IPS-20b (cell line): ENCODE data around the gene ABCB6.

Experiments
- H3K27ac ChIP-seq: one replicate; pipeline ENCODE4 v1.5.1; 2013; ENCODE audit warnings: low read length
- H3K27me3 ChIP-seq: 2 replicates; pipeline ENCODE4 v1.6.1; 2013; ENCODE audit warnings: mild to moderate bottlenecking, low read length, inconsistent platforms; ENCODE audit not compliant: insufficient read depth
- H3K36me3 ChIP-seq: 2 replicates; pipeline ENCODE4 v1.6.1; 2013; ENCODE audit warnings: low read depth, mild to moderate bottlenecking, inconsistent platforms, low read length, moderate library complexity; ENCODE audit not compliant: insufficient read depth
- H3K4me1 ChIP-seq: 2 replicates; pipeline ENCODE4 v1.6.1; 2013; ENCODE audit warnings: mild to moderate bottlenecking, control low read depth, inconsistent platforms, low read length, moderate library complexity; ENCODE audit not compliant: insufficient read depth
- H3K4me3 ChIP-seq: 2 replicates; pipeline ENCODE4 v1.5.1; 2013; ENCODE audit warnings: mild to moderate bottlenecking, low read length, inconsistent platforms
- H3K9ac ChIP-seq: 2 replicates; pipeline ENCODE4 v1.6.1; 2013; ENCODE audit warnings: low read depth, mild to moderate bottlenecking, inconsistent platforms, low read length, moderate library complexity
- H3K9me3 ChIP-seq: 2 replicates; pipeline ENCODE4 v1.6.1; 2013; ENCODE audit warnings: mild to moderate bottlenecking, low read depth, low read length, inconsistent platforms; ENCODE audit not compliant: insufficient read depth

Gene ABCB6

GRCh38 chr2:219199470-219200211, 19.1 kb downstream of the ABCB6 start:
- Histone ChIP-seq H3K36me3 (no peaks in the 10 kb centered on the region), H3K4me3 (no peak overlapping the region), H3K27me3 (no peaks in the 10 kb centered on the region), H3K4me1 (no peaks in the 10 kb centered on the region), H3K9me3 (no peaks in the 10 kb centered on the region), H3K27ac (no peak overlapping the region), H3K9ac (no peak overlapping the region)

- Histone ChIP-seq H3K4me1 (no peaks in the 10 kb centered on the region), H3K27me3 (no peaks in the 10 kb centered on the region), H3K4me3 (no peak overlapping the region), H3K9me3 (no peaks in the 10 kb centered on the region), H3K9ac (no peak overlapping the region), H3K36me3 (no peaks in the 10 kb centered on the region), H3K27ac (no peak overlapping the region)
Measured at GRCh38 chr2:219198974-219199373, 19.8 kb downstream of the ABCB6 start.

GRCh38 chr2:219197388-219197787, 21.4 kb downstream of the ABCB6 start:
- Histone ChIP-seq H3K27me3 (no peaks in the 10 kb centered on the region), H3K27ac (no peak overlapping the region), H3K9ac (no peak overlapping the region), H3K4me1 (no peaks in the 10 kb centered on the region), H3K9me3 (no peaks in the 10 kb centered on the region), H3K4me3 (no peak overlapping the region), H3K36me3 (no peaks in the 10 kb centered on the region)

GRCh38 chr2:219186754-219187456, 31.9 kb downstream of the ABCB6 start:
- Histone ChIP-seq H3K27ac (no peak overlapping the region), H3K9me3 (no peaks in the 10 kb centered on the region), H3K4me3 (no peak overlapping the region), H3K9ac (no peak overlapping the region), H3K27me3 (no peaks in the 10 kb centered on the region), H3K36me3 (peaks cover 25% of the 10 kb centered on the region), H3K4me1 (no peaks in the 10 kb centered on the region)

GRCh38 chr2:219184121-219184520, 34.6 kb downstream of the ABCB6 start:
- no peak overlapping the region for H3K27ac ChIP-seq
- H3K9ac ChIP-seq = no peak overlapping the region
- H3K4me3 ChIP-seq = no peak overlapping the region
- no peaks in the 10 kb centered on the region for H3K27me3 ChIP-seq
- H3K4me1 ChIP-seq = peaks cover 2% of the 10 kb centered on the region; the same call in 1 of the 2 replicates
- H3K9me3 ChIP-seq = no peaks in the 10 kb centered on the region
- H3K36me3 ChIP-seq = peaks cover 50% of the 10 kb centered on the region

GRCh38 chr2:219183151-219183772, 35.5 kb downstream of the ABCB6 start:
- no peak overlapping the region for H3K4me3 ChIP-seq
- H3K27me3 ChIP-seq = no peaks in the 10 kb centered on the region
- peaks cover 7% of the 10 kb centered on the region; the same call in 1 of the 2 replicates for H3K4me1 ChIP-seq
- H3K36me3 ChIP-seq = peaks cover 50% of the 10 kb centered on the region
- H3K9ac ChIP-seq = no peak overlapping the region
- no peak overlapping the region for H3K27ac ChIP-seq
- H3K9me3 ChIP-seq = no peaks in the 10 kb centered on the region

- no peak overlapping the region for H3K9ac ChIP-seq
- peaks cover 50% of the 10 kb centered on the region for H3K36me3 ChIP-seq
- no peak overlapping the region for H3K27ac ChIP-seq
- H3K27me3 ChIP-seq = no peaks in the 10 kb centered on the region
- peaks cover 7% of the 10 kb centered on the region; the same call in 1 of the 2 replicates for H3K4me1 ChIP-seq
- no peak overlapping the region for H3K4me3 ChIP-seq
- H3K9me3 ChIP-seq = no peaks in the 10 kb centered on the region
Measured at GRCh38 chr2:219182331-219183150, 36.2 kb downstream of the ABCB6 start.

- H3K4me3 ChIP-seq = no peak overlapping the region
- H3K9me3 ChIP-seq = no peaks in the 10 kb centered on the region
- H3K4me1 ChIP-seq = peaks cover 7% of the 10 kb centered on the region; the same call in 1 of the 2 replicates
- H3K36me3 ChIP-seq = peaks cover 50% of the 10 kb centered on the region
- no peaks in the 10 kb centered on the region for H3K27me3 ChIP-seq
- no peak overlapping the region for H3K27ac ChIP-seq
- H3K9ac ChIP-seq = no peak overlapping the region
Measured at GRCh38 chr2:219181531-219181930, 37.2 kb downstream of the ABCB6 start.

- no peak overlapping the region for H3K27ac ChIP-seq
- peaks cover 7% of the 10 kb centered on the region; the same call in 1 of the 2 replicates for H3K4me1 ChIP-seq
- no peak overlapping the region for H3K9ac ChIP-seq
- peaks cover 50% of the 10 kb centered on the region for H3K36me3 ChIP-seq
- H3K27me3 ChIP-seq = no peaks in the 10 kb centered on the region
- no peak overlapping the region for H3K4me3 ChIP-seq
- no peaks in the 10 kb centered on the region for H3K9me3 ChIP-seq
Measured at GRCh38 chr2:219180961-219181360, 37.8 kb downstream of the ABCB6 start.

GRCh38 chr2:219179601-219180465, 38.9 kb downstream of the ABCB6 start:
- H3K9ac ChIP-seq = no peak overlapping the region
- H3K36me3 ChIP-seq = peaks cover 52% of the 10 kb centered on the region
- H3K27ac ChIP-seq = no peak overlapping the region
- H3K27me3 ChIP-seq = no peaks in the 10 kb centered on the region
- H3K9me3 ChIP-seq = no peaks in the 10 kb centered on the region
- H3K4me1 ChIP-seq = peaks cover 7% of the 10 kb centered on the region; the same call in 1 of the 2 replicates
- no peak overlapping the region for H3K4me3 ChIP-seq
